Measurements from ENCODE around the gene CCR7.
"Not testable (repeated sequence)": the region's sequence is repeated elsewhere in the genome, so short reads cannot be mapped to it uniquely, and the experiment has no call there.

Gene CCR7

GRCh38 chr17:40550608-40551007, 14.7 kb downstream of the CCR7 start:
- no peak for TF ChIP-seq CTCF (IDR thresholded peaks at IDR 0.05; ENCODE audit: low read depth, low read length)
- no peak overlapping the region for H3K27ac ChIP-seq
- H3K4me3 ChIP-seq (ENCODE audit: low read depth, low read length): no peak overlapping the region
- peak; percentile 3 for DNase-seq
- H3K27me3 ChIP-seq (ENCODE audit: insufficient read depth, low read depth, severe bottlenecking): no peaks in the 10 kb centered on the region
- no peaks in the 10 kb centered on the region for H3K36me3 ChIP-seq
- peaks cover 2% of the 10 kb centered on the region for H3K9me3 ChIP-seq (ENCODE audit: severe bottlenecking)

- no peaks in the 10 kb centered on the region for H3K9me3 ChIP-seq (ENCODE audit: severe bottlenecking)
- no peaks in the 10 kb centered on the region for H3K27me3 ChIP-seq (ENCODE audit: insufficient read depth, low read depth, severe bottlenecking)
- TF ChIP-seq CTCF (IDR thresholded peaks at IDR 0.05; ENCODE audit: low read depth, low read length): no peak
- H3K4me3 ChIP-seq (ENCODE audit: low read depth, low read length): no peak overlapping the region
- H3K27ac ChIP-seq: no peak overlapping the region
- DNase-seq: peak; percentile 7
- no peaks in the 10 kb centered on the region for H3K36me3 ChIP-seq
Measured at GRCh38 chr17:40548982-40549685, 16.1 kb downstream of the CCR7 start.

- Histone ChIP-seq H3K9me3 (ENCODE audit: severe bottlenecking) (no peaks in the 10 kb centered on the region), H3K27ac (no peak overlapping the region), H3K27me3 (ENCODE audit: insufficient read depth, low read depth, severe bottlenecking) (no peaks in the 10 kb centered on the region), H3K36me3 (no peaks in the 10 kb centered on the region), H3K4me3 (ENCODE audit: low read depth, low read length) (no peak overlapping the region)
- TF ChIP-seq CTCF (IDR thresholded peaks at IDR 0.05; ENCODE audit: low read depth, low read length): no peak
- peak; percentile 3 for DNase-seq
Measured at GRCh38 chr17:40548491-40548981, 16.7 kb downstream of the CCR7 start.

- Histone ChIP-seq H3K27ac (no peak overlapping the region), H3K4me3 (ENCODE audit: low read depth, low read length) (no peak overlapping the region)
- DNase-seq: no peak
Measured at GRCh38 chr17:40547785-40548478, 17.3 kb downstream of the CCR7 start.

GRCh38 chr17:40547079-40547784, 18.0 kb downstream of the CCR7 start:
- Histone ChIP-seq H3K27ac (no peak overlapping the region), H3K36me3 (no peaks in the 10 kb centered on the region), H3K27me3 (ENCODE audit: insufficient read depth, low read depth, severe bottlenecking) (no peaks in the 10 kb centered on the region), H3K4me3 (ENCODE audit: low read depth, low read length) (no peak overlapping the region), H3K9me3 (ENCODE audit: severe bottlenecking) (no peaks in the 10 kb centered on the region)
- no peak for DNase-seq
- TF ChIP-seq CTCF (IDR thresholded peaks at IDR 0.05; ENCODE audit: low read depth, low read length): no peak

More at GRCh38 chr17:40547785-40548478, 17.3 kb downstream of the CCR7 start:
- no peaks in the 10 kb centered on the region for H3K27me3 ChIP-seq (ENCODE audit: insufficient read depth, low read depth, severe bottlenecking)
- no peaks in the 10 kb centered on the region for H3K36me3 ChIP-seq
- TF ChIP-seq CTCF (IDR thresholded peaks at IDR 0.05; ENCODE audit: low read depth, low read length): no peak
- H3K9me3 ChIP-seq (ENCODE audit: severe bottlenecking): no peaks in the 10 kb centered on the region

GRCh38 chr17:40546497-40546896, 18.8 kb downstream of the CCR7 start:
- not testable (repeated sequence) for H3K27ac ChIP-seq; H3K9me3 ChIP-seq (ENCODE audit: severe bottlenecking); H3K27me3 ChIP-seq (ENCODE audit: insufficient read depth, low read depth, severe bottlenecking)

More at GRCh38 chr17:40546497-40546896, 18.8 kb downstream of the CCR7 start:
- not testable (repeated sequence) for H3K4me3 ChIP-seq (ENCODE audit: low read depth, low read length); DNase-seq; H3K36me3 ChIP-seq
